SK-N-SH (cell line): ENCODE results near the gene EPB41L4B. TPM values are rescaled to one million over a fixed set of nuclear protein-coding genes. Genes with fewer than 3 reads are reported as not detected.

ENCODE experiments used
- CTCF ChIA-PET: fragments of 300-600, 350-600 bp; formaldehyde crosslinking; extraction: SDS; loops from one replicate; lab custom pipeline; 2021; lab: Yijun Ruan, JAX
- POLR2A ChIA-PET: fragments of 350-600 bp; sonication (Branson Sonifier 250); formaldehyde crosslinking; extraction: SDS; loops from one replicate; lab custom pipeline; 2020; ENCODE audit warnings: antibody characterized with exemption, inconsistent platforms; lab: Yijun Ruan, JAX
- DNase-seq: peaks from one replicate; pipeline ENCODE4 v3.0.0; 2012
- H2AFZ ChIP-seq: fragments of 200-600 bp; sonication (generic); 2 replicates; pipeline ENCODE4 v1.8.1; 2016; ENCODE audit warnings: antibody characterized with exemption, mild to moderate bottlenecking, low read depth
- H3F3A ChIP-seq: fragments of 200-600 bp; sonication (generic); replicated peaks from 2 replicates; pipeline ENCODE3; 2016; ENCODE audit warnings: antibody characterized with exemption, mild to moderate bottlenecking; ENCODE audit not compliant: insufficient read depth
- H3K27ac ChIP-seq, 2 experiments: fragments of 200-500 bp in 1 of 2; fragments of 200-600 bp in 1 of 2; sonication (Bioruptor generic) in 1 of 2; sonication (generic), shearing (Covaris generic) in 1 of 2; 2 replicates each; pipeline versions ENCODE4 v1.5.1 to v1.6.1; 2014 to 2016; ENCODE audit warnings: low read depth in 2 of 2, inconsistent platforms in 1 of 2, low read length in 1 of 2, mild to moderate bottlenecking in 1 of 2, mixed read lengths in 1 of 2
- H3K27me3 ChIP-seq: fragments of 200-600 bp; sonication (generic), shearing (Covaris generic); 2 replicates; pipeline ENCODE4 v1.6.1; 2016; ENCODE audit warnings: mixed run types; ENCODE audit not compliant: insufficient read depth
- H3K36me3 ChIP-seq, 2 experiments: fragments of 200-500 bp in 1 of 2; fragments of 200-600 bp in 1 of 2; sonication (Bioruptor generic) in 1 of 2; sonication (generic) in 1 of 2; replicated peaks in 1 of 2; 2 replicates each; pipeline versions ENCODE3 to v1.5.1; 2014 to 2016; ENCODE audit warnings: low read length in 1 of 2, mild to moderate bottlenecking in 1 of 2; ENCODE audit not compliant: insufficient read depth in 2 of 2, control insufficient read depth in 1 of 2
- H3K4me1 ChIP-seq, 2 experiments: fragments of 200-500 bp in 1 of 2; fragments of 200-600 bp in 1 of 2; sonication (Bioruptor generic) in 1 of 2; sonication (generic), shearing (Covaris generic) in 1 of 2; 2 replicates each; pipeline versions ENCODE4 v1.5.1 to v1.6.1; 2014 to 2016; ENCODE audit warnings: low read depth in 1 of 2, low read length in 1 of 2, mixed run types in 1 of 2; ENCODE audit not compliant: insufficient read depth in 2 of 2, control insufficient read depth in 1 of 2
- H3K4me2 ChIP-seq: fragments of 200-600 bp; sonication (generic), shearing (Covaris generic); 2 replicates; pipeline ENCODE4 v1.6.1; 2017; ENCODE audit warnings: mixed run types
- H3K4me3 ChIP-seq, 2 experiments: fragments of 200-500 bp in 1 of 2; fragments of 200-600 bp in 1 of 2; sonication (Bioruptor generic) in 1 of 2; sonication (generic), shearing (Covaris generic) in 1 of 2; 2 replicates each; pipeline versions ENCODE4 v1.5.1 to v1.8.1; 2014 to 2016; ENCODE audit warnings: low read depth in 2 of 2, inconsistent platforms in 1 of 2, low read length in 1 of 2, mild to moderate bottlenecking in 1 of 2, mixed read lengths in 1 of 2, moderate library complexity in 1 of 2
- H3K79me2 ChIP-seq: fragments of 200-600 bp; sonication (generic); 2 replicates; pipeline ENCODE4 v1.8.1; 2017; ENCODE audit warnings: mild to moderate bottlenecking; ENCODE audit not compliant: insufficient read depth
- H3K9ac ChIP-seq: fragments of 200-600 bp; sonication (generic); 2 replicates; pipeline ENCODE4 v1.6.1; 2017; ENCODE audit warnings: mixed run types
- H3K9me2 ChIP-seq: fragments of 200-600 bp; sonication (generic); 2 replicates; pipeline ENCODE4 v1.6.1; 2017; ENCODE audit warnings: mixed run types
- H3K9me3 ChIP-seq: fragments of 200-600 bp; sonication (generic); 2 replicates; pipeline ENCODE4 v1.6.1; 2017; ENCODE audit warnings: mixed run types, mild to moderate bottlenecking, moderate library complexity
- H4K20me1 ChIP-seq: fragments of 200-600 bp; sonication (generic); 2 replicates; pipeline ENCODE4 v1.6.1; 2017; ENCODE audit warnings: mild to moderate bottlenecking, mixed run types; ENCODE audit not compliant: insufficient read depth
- EP300 ChIP-seq, 2 experiments: IDR thresholded peaks; 2 replicates each; pipeline versions ENCODE4 v1.4.0 to v1.6.1; 2012; ENCODE audit warnings: borderline replicate concordance in 1 of 2, low read depth in 1 of 2, low read length in 1 of 2
- FOXJ3 ChIP-seq: sonication (generic); formaldehyde crosslinking; IDR thresholded peaks from 2 replicates; pipeline ENCODE4 v1.5.1; 2020; ENCODE audit warnings: mild to moderate bottlenecking, missing genetic modification reagents
- GABPA ChIP-seq: IDR thresholded peaks from 2 replicates; pipeline ENCODE4 v1.4.0; 2012; ENCODE audit warnings: low read depth, mild to moderate bottlenecking
- GATA2 ChIP-seq: sonication (generic); formaldehyde crosslinking; IDR thresholded peaks from 2 replicates; pipeline ENCODE4 v1.5.0; 2020; ENCODE audit warnings: mild to moderate bottlenecking, missing genetic modification reagents
- MEF2A ChIP-seq: IDR thresholded peaks from 2 replicates; pipeline ENCODE4 v1.4.0; 2012; ENCODE audit warnings: low read depth, borderline replicate concordance
- RFX5 ChIP-seq: IDR thresholded peaks from 2 replicates; pipeline ENCODE4 v1.6.1; 2012; ENCODE audit warnings: mild to moderate bottlenecking, improper control_type of control experiment, low read length
- RXRA ChIP-seq: IDR thresholded peaks from 2 replicates; pipeline ENCODE4 v1.4.0; 2012; ENCODE audit warnings: low read depth, mild to moderate bottlenecking, borderline replicate concordance
- SIN3A ChIP-seq: IDR thresholded peaks from 2 replicates; pipeline ENCODE4 v1.6.1; 2012; ENCODE audit warnings: low read depth, mild to moderate bottlenecking, low read length, moderate library complexity, borderline replicate concordance
- SMC3 ChIP-seq: IDR thresholded peaks from 2 replicates; pipeline ENCODE4 v1.6.1; 2012; ENCODE audit warnings: low read depth, low read length, improper control_type of control experiment
- TAF1 ChIP-seq: IDR thresholded peaks from 2 replicates; pipeline ENCODE4 v1.6.1; 2012; ENCODE audit warnings: low read depth, mild to moderate bottlenecking, low read length, moderate library complexity, borderline replicate concordance
- TCF12 ChIP-seq: IDR thresholded peaks from 2 replicates; pipeline ENCODE4 v1.4.0; 2012
- YY1 ChIP-seq: IDR thresholded peaks from 2 replicates; pipeline ENCODE4 v1.4.0; 2012; ENCODE audit warnings: low read depth, mild to moderate bottlenecking
- WGBS: methylation state at CpG from one replicate; pipeline ENCODE4 v1.1.6; 2017; ENCODE audit warnings: low lambda C conversion rate; 5-methylcytosine and 5-hydroxymethylcytosine counted together
- polyA plus RNA-seq, 3 experiments: library from polyadenylated mRNA; depleted of rRNA; stranded (reverse); fragments of >200 nt; gene quantifications; 2 replicates each; pipeline ENCODE4 v1.2.3, GENCODE V29; 2012
- TF ChIP-seq, protein P1 (sequence below): IDR thresholded peaks from 2 replicates; pipeline ENCODE4 v1.4.0; 2012; ENCODE audit warnings: low read depth
- TF ChIP-seq, protein P2 (sequence below): IDR thresholded peaks from 2 replicates; pipeline ENCODE4 v1.4.0; 2012; ENCODE audit warnings: low read depth, borderline replicate concordance
- TF ChIP-seq, protein P3 (sequence below): fragments of 200-600 bp; sonication (generic); IDR thresholded peaks from 2 replicates; pipeline ENCODE4 v1.6.1; 2017; ENCODE audit warnings: antibody characterized with exemption, mild to moderate bottlenecking, moderate library complexity
- TF ChIP-seq, protein P4 (sequence below): fragments of 150-350 bp; IDR thresholded peaks from 2 replicates; pipeline ENCODE4 v1.6.1; 2016; ENCODE audit warnings: mild to moderate bottlenecking, low read depth, low read length
- TF ChIP-seq, protein P5 (sequence below): IDR thresholded peaks from 2 replicates; pipeline ENCODE4; 2012
- TF ChIP-seq, protein P6 (sequence below): IDR thresholded peaks from 2 replicates; pipeline ENCODE4 v1.4.0; 2012; ENCODE audit warnings: low read depth, borderline replicate concordance

EPB41L4B gene
- polyA plus RNA-seq, 1 of the 3 experiments (the other 2 are of a cell fraction), result 0.59 TPM

DNA sequence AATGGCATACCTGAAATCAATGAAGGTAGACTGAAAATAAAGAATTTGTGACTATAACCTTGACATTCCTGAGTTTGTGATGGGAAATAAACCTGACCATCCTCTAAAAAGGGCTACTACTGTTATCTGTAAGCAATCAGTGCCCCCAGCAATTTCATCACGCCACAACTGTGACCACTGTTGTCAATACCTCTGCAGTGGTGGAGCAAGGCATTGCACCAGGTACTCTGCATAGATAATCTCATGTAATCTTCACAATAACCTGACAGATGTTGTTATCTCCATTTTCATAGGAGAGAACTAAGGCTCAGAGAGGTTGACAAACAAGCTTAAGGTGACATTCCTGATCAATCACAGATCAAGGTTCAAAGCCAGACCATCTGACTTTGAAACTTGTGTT, 115.3 kb downstream of the EPB41L4B start:
- Histone ChIP-seq H3K4me2 (no peak overlapping the region), H3K27me3 (no peaks in the 10 kb centered on the region; the same call in 1 of the 2 replicates), H3K79me2 (no peaks in the 10 kb centered on the region), H3K36me3 (no peaks in the 10 kb centered on the region), H3K9me3 (no peaks in the 10 kb centered on the region), H3K27ac (no peak overlapping the region), H4K20me1 (no peaks in the 10 kb centered on the region), H3K4me3 (no peak overlapping the region), H3K4me1 (no peaks in the 10 kb centered on the region), H3F3A (no peaks in the 10 kb centered on the region), H3K9ac (no peak overlapping the region), H2AFZ (no peak overlapping the region), H3K9me2 (no peaks in the 10 kb centered on the region)
- no peak for DNase-seq
- 22% methylated on average over 1 of the region's 1 CpG for WGBS
- ChIA-PET CTCF (interaction anchor here (0.9 kb wide), 1 partner anchor 14 kb away, joined by 3 read pairs; no protein-coding TSS in a partner anchor), POLR2A (no interaction called here)
- TF ChIP-seq GABPA (no peak), TAF1 (no peak), GATA2 (CRISPR knock-in tag) (no peak), TCF12 (no peak), EP300 (IDR thresholded peaks at IDR 0.05; ENCODE audit: borderline replicate concordance in 1 of 2, low read depth in 1 of 2, low read length in 1 of 2) (no peak), FOXJ3 (CRISPR knock-in tag) (no peak), RXRA (no peak)
- TF ChIP-seq, protein P1, sequence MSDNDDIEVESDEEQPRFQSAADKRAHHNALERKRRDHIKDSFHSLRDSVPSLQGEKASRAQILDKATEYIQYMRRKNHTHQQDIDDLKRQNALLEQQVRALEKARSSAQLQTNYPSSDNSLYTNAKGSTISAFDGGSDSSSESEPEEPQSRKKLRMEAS, result no peak
- TF ChIP-seq, protein P2, sequence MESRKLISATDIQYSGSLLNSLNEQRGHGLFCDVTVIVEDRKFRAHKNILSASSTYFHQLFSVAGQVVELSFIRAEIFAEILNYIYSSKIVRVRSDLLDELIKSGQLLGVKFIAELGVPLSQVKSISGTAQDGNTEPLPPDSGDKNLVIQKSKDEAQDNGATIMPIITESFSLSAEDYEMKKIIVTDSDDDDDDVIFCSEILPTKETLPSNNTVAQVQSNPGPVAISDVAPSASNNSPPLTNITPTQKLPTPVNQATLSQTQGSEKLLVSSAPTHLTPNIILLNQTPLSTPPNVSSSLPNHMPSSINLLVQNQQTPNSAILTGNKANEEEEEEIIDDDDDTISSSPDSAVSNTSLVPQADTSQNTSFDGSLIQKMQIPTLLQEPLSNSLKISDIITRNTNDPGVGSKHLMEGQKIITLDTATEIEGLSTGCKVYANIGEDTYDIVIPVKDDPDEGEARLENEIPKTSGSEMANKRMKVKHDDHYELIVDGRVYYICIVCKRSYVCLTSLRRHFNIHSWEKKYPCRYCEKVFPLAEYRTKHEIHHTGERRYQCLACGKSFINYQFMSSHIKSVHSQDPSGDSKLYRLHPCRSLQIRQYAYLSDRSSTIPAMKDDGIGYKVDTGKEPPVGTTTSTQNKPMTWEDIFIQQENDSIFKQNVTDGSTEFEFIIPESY, result no peak
- TF ChIP-seq, protein P3, sequence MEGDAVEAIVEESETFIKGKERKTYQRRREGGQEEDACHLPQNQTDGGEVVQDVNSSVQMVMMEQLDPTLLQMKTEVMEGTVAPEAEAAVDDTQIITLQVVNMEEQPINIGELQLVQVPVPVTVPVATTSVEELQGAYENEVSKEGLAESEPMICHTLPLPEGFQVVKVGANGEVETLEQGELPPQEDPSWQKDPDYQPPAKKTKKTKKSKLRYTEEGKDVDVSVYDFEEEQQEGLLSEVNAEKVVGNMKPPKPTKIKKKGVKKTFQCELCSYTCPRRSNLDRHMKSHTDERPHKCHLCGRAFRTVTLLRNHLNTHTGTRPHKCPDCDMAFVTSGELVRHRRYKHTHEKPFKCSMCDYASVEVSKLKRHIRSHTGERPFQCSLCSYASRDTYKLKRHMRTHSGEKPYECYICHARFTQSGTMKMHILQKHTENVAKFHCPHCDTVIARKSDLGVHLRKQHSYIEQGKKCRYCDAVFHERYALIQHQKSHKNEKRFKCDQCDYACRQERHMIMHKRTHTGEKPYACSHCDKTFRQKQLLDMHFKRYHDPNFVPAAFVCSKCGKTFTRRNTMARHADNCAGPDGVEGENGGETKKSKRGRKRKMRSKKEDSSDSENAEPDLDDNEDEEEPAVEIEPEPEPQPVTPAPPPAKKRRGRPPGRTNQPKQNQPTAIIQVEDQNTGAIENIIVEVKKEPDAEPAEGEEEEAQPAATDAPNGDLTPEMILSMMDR, result no peak
- TF ChIP-seq, protein P4, sequence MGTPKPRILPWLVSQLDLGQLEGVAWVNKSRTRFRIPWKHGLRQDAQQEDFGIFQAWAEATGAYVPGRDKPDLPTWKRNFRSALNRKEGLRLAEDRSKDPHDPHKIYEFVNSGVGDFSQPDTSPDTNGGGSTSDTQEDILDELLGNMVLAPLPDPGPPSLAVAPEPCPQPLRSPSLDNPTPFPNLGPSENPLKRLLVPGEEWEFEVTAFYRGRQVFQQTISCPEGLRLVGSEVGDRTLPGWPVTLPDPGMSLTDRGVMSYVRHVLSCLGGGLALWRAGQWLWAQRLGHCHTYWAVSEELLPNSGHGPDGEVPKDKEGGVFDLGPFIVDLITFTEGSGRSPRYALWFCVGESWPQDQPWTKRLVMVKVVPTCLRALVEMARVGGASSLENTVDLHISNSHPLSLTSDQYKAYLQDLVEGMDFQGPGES, result no peak
- TF ChIP-seq, all 33 proteins: peak for 0

DNA sequence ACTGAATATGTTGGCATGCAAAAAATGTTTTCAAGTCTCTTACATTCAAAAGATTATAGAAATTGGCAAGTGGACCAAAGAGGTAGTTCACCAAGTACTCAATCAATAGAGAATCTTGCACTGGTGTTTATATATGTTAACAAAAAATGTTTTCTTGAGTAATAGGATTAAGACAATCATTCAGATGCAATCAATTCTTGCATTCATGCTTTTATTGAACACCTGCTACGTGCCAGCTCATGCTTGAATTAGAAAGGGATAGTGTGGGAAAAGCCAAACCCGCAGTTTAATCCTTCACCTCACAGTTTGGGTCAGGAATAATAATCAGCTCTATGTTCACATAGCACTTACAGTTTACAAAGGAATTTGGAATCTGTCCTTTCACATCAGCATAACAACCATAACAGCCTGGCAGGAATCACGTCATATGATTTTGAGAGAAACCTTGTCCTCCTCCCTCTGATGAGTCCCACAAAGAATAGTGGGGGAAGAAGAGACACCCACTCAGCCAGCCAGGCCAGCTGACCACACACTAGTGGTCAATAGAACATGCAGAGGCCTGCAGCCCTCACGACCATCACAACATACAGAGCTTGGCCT, 117.0 kb downstream of the EPB41L4B start:
- no peaks in the 10 kb centered on the region for H3F3A ChIP-seq
- H4K20me1 ChIP-seq, result no peaks in the 10 kb centered on the region
- no peak overlapping the region for H3K9ac ChIP-seq
- H3K27me3 ChIP-seq, result no peaks in the 10 kb centered on the region; the same call in 1 of the 2 replicates
- no peak overlapping the region for H3K4me2 ChIP-seq
- H3K79me2 ChIP-seq, result no peaks in the 10 kb centered on the region
- ChIA-PET CTCF (no interaction called here), POLR2A (no interaction called here)
- H3K9me2 ChIP-seq, result no peaks in the 10 kb centered on the region
- H3K9me3 ChIP-seq, result no peaks in the 10 kb centered on the region
- H3K4me1 ChIP-seq, result no peaks in the 10 kb centered on the region
- H3K36me3 ChIP-seq, result no peaks in the 10 kb centered on the region
- no peak for DNase-seq
- no peak overlapping the region for H2AFZ ChIP-seq
- no peak overlapping the region for H3K27ac ChIP-seq
- WGBS, result 62% methylated on average over 4 of the region's 4 CpGs
- no peak overlapping the region for H3K4me3 ChIP-seq
- TF ChIP-seq, protein P5, sequence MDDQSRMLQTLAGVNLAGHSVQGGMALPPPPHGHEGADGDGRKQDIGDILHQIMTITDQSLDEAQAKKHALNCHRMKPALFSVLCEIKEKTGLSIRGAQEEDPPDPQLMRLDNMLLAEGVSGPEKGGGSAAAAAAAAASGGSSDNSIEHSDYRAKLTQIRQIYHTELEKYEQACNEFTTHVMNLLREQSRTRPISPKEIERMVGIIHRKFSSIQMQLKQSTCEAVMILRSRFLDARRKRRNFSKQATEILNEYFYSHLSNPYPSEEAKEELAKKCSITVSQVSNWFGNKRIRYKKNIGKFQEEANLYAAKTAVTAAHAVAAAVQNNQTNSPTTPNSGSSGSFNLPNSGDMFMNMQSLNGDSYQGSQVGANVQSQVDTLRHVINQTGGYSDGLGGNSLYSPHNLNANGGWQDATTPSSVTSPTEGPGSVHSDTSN, result no peak
- TF ChIP-seq, protein P6, sequence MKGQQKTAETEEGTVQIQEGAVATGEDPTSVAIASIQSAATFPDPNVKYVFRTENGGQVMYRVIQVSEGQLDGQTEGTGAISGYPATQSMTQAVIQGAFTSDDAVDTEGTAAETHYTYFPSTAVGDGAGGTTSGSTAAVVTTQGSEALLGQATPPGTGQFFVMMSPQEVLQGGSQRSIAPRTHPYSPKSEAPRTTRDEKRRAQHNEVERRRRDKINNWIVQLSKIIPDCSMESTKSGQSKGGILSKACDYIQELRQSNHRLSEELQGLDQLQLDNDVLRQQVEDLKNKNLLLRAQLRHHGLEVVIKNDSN, result no peak
- TF ChIP-seq SMC3 (no peak), SIN3A (no peak), FOXJ3 (CRISPR knock-in tag) (no peak), YY1 (no peak), RFX5 (no peak), TAF1 (no peak), MEF2A (no peak)
- TF ChIP-seq, protein P2, result no peak
